OCI-LY7 (cell line): ENCODE data around the gene ABHD17A. TPM values are rescaled to one million over a fixed set of nuclear protein-coding genes. Genes with fewer than 3 reads are reported as not detected.

ENCODE experiments used
- BruUV-seq: library from RNA; stranded (reverse); fragments of 400-500 nt; replicated peaks from 2 replicates; lab custom pipeline; 2021; lab: Mats Ljungman, UMichigan
- CTCF ChIA-PET: fragments of 300-600 bp; sonication (Branson Sonifier 250); formaldehyde crosslinking; loops from one replicate; lab custom pipeline; 2022; ENCODE audit warnings: antibody characterized with exemption; ENCODE audit not compliant: unreplicated experiment; lab: Charles Lee
- POLR2A ChIA-PET: fragments of 300-600 bp; sonication (Branson Sonifier 250); formaldehyde crosslinking; loops from one replicate; lab custom pipeline; 2022; ENCODE audit warnings: antibody characterized with exemption; lab: Charles Lee
- DNase-seq: peaks from one replicate; pipeline ENCODE4 v3.0.0-alpha.2; 2015; ENCODE audit warnings: low spot score
- H2AFZ ChIP-seq: fragments of 200-600 bp; sonication (generic), shearing (Covaris generic); 2 replicates; pipeline ENCODE4 v1.6.1; 2014; ENCODE audit warnings: mild to moderate bottlenecking, antibody characterized with exemption, low read length, moderate library complexity
- H3K27ac ChIP-seq: fragments of 200-600 bp; sonication (generic); 2 replicates; pipeline ENCODE4 v1.5.1; 2014; ENCODE audit warnings: mixed run types, low read depth, mild to moderate bottlenecking, moderate library complexity, low read length, inconsistent platforms; ENCODE audit not compliant: poor library complexity, severe bottlenecking
- H3K36me3 ChIP-seq: fragments of 200-600 bp; sonication (generic); 2 replicates; pipeline ENCODE4 v1.6.1; 2014; ENCODE audit warnings: mild to moderate bottlenecking, antibody characterized with exemption, low read length, moderate library complexity, mixed read lengths; ENCODE audit not compliant: insufficient read depth
- H3K4me1 ChIP-seq: fragments of 200-600 bp; sonication (generic); 2 replicates; pipeline ENCODE4 v1.5.1; 2014; ENCODE audit warnings: mild to moderate bottlenecking, low read length; ENCODE audit not compliant: insufficient read depth, poor library complexity, severe bottlenecking
- H3K4me2 ChIP-seq: fragments of 200-600 bp; sonication (generic); 2 replicates; pipeline ENCODE4 v1.6.1; 2014; ENCODE audit warnings: mild to moderate bottlenecking, low read length
- H3K4me3 ChIP-seq: fragments of 200-600 bp; sonication (generic); 2 replicates; pipeline ENCODE4 v1.5.1; 2014; ENCODE audit warnings: mild to moderate bottlenecking, low read depth, low read length; ENCODE audit not compliant: poor library complexity, severe bottlenecking
- H3K79me2 ChIP-seq: fragments of 200-600 bp; sonication (generic); 2 replicates; pipeline ENCODE4 v1.6.1; 2016; ENCODE audit warnings: low read depth, mild to moderate bottlenecking, low read length, moderate library complexity, mixed read lengths; ENCODE audit not compliant: insufficient read depth
- H3K9me2 ChIP-seq: fragments of 200-600 bp; sonication (generic); 2 replicates; pipeline ENCODE4 v1.6.1; 2016; ENCODE audit warnings: mild to moderate bottlenecking, low read length, mixed read lengths; ENCODE audit not compliant: insufficient read depth
- H3K9me3 ChIP-seq: fragments of 200-600 bp; sonication (generic); 2 replicates; pipeline ENCODE4 v1.6.1; 2014; ENCODE audit warnings: mild to moderate bottlenecking, mixed run types, low read length, mixed read lengths
- H4K20me1 ChIP-seq: fragments of 200-600 bp; sonication (generic); 2 replicates; pipeline ENCODE4 v1.6.1; 2014; ENCODE audit warnings: mild to moderate bottlenecking, antibody characterized with exemption, low read length, moderate library complexity, mixed read lengths; ENCODE audit not compliant: insufficient read depth
- EZH2phosphoT487 ChIP-seq: fragments of 200-600 bp; sonication (generic); IDR thresholded peaks from 2 replicates; pipeline ENCODE4 v1.6.1; 2018; ENCODE audit warnings: low read depth, borderline replicate concordance, mild to moderate bottlenecking, mixed run types, antibody characterized with exemption, low read length, moderate library complexity, mixed read lengths
- intact Hi-C: fragments of 100-400 bp; cut with micrococcal nuclease; formaldehyde crosslinking; loops from one replicate; pipeline ENCODE4 v1.10.0; 2022; ENCODE audit not compliant: unreplicated experiment
- total RNA-seq, 2 experiments: library from RNA; depleted of rRNA in 1 of 2; stranded (reverse); fragments of >200 nt in 1 of 2; shearing (Covaris generic) in 1 of 2; gene quantifications; 2 replicates each; pipeline ENCODE4 v1.2.3, GENCODE V29; 2014 to 2022
- TF ChIP-seq, protein P1 (sequence below): fragments of 200-600 bp; sonication (generic); conservative IDR thresholded peaks from 2 replicates; pipeline ENCODE4 v1.5.1; 2014; ENCODE audit warnings: mild to moderate bottlenecking, antibody characterized with exemption, low read length, moderate library complexity, mixed read lengths

ABHD17A gene
- total RNA-seq, 2 experiments from 2014 or later = 71.3 to 130 TPM

DNA sequence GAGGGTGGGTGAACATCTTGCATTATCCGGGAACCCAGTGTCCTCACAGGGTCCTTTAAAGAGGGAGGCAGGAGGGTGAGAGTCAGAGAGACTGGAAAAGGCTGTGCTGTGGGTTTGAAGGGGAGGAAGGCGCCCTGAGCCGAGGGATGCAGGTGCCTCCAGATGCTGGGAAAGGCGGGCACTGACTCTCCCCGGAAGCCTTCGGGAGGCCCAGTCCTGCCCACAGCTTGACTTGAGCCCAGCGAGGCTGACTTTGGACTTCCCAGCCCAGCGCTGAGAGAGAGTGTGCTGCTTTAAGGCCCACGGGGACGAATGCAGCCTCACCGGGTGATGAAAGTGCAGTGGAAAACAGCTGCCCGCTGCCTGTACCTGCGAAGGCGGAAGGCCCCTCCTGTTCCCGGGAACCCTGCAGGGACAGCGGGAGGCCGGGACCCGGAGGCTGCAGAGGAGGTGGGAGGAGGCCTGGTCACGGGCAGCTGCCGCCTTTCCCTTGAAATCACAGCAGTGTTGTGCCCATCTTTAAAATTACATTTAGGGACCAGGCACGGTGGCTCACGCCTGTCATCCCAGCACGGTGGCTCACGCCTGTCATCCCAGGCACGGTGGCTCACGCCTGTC, 53.1 kb downstream of the ABHD17A start:
- CTCF ChIA-PET = no interaction called here

GRCh38 chr19:1830978-1831377, 54.3 kb downstream of the ABHD17A start:
- Histone ChIP-seq H3K4me3 (no peak overlapping the region), H3K36me3 (peaks cover 61% of the 10 kb centered on the region), H3K79me2 (peaks cover 4% of the 10 kb centered on the region), H3K4me2 (no peak overlapping the region), H2AFZ (no peak overlapping the region), H3K9me2 (no peaks in the 10 kb centered on the region), H3K9me3 (no peaks in the 10 kb centered on the region), H3K27ac (no peak overlapping the region), H3K4me1 (no peaks in the 10 kb centered on the region), H4K20me1 (no peaks in the 10 kb centered on the region; the same call in 1 of the 2 replicates)
- POLR2A ChIA-PET = interaction anchor here (0.6 kb wide), 1 partner anchor 291 kb away, joined by 7 read pairs; no protein-coding TSS in a partner anchor
- TF ChIP-seq EZH2phosphoT487 = no peak
- TF ChIP-seq, protein P1, sequence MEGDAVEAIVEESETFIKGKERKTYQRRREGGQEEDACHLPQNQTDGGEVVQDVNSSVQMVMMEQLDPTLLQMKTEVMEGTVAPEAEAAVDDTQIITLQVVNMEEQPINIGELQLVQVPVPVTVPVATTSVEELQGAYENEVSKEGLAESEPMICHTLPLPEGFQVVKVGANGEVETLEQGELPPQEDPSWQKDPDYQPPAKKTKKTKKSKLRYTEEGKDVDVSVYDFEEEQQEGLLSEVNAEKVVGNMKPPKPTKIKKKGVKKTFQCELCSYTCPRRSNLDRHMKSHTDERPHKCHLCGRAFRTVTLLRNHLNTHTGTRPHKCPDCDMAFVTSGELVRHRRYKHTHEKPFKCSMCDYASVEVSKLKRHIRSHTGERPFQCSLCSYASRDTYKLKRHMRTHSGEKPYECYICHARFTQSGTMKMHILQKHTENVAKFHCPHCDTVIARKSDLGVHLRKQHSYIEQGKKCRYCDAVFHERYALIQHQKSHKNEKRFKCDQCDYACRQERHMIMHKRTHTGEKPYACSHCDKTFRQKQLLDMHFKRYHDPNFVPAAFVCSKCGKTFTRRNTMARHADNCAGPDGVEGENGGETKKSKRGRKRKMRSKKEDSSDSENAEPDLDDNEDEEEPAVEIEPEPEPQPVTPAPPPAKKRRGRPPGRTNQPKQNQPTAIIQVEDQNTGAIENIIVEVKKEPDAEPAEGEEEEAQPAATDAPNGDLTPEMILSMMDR = no peak
- CTCF ChIA-PET = no interaction called here
- DNase-seq = no peak
- intact Hi-C loops = no loop called here
- no TSS peak for BruUV-seq

More for the DNA sequence above, 53.1 kb downstream of the ABHD17A start:
- H3K4me3 ChIP-seq = no peak overlapping the region
- no TSS peak for BruUV-seq
- H3K36me3 ChIP-seq = peaks cover 60% of the 10 kb centered on the region
- H3K4me2 ChIP-seq = no peak overlapping the region
- no peaks in the 10 kb centered on the region; the same call in 1 of the 2 replicates for H4K20me1 ChIP-seq
- TF ChIP-seq EZH2phosphoT487 = no peak
- TF ChIP-seq, protein P1 = no peak
- peaks cover 15% of the 10 kb centered on the region for H3K79me2 ChIP-seq
- H3K9me3 ChIP-seq = no peaks in the 10 kb centered on the region
- no peaks in the 10 kb centered on the region for H3K9me2 ChIP-seq
- POLR2A ChIA-PET = interaction anchor here (0.6 kb wide), 1 partner anchor 323 kb away, joined by 5 read pairs; no protein-coding TSS in a partner anchor
- no peak overlapping the region for H3K27ac ChIP-seq
- H3K4me1 ChIP-seq = no peaks in the 10 kb centered on the region
- no peak for DNase-seq
- H2AFZ ChIP-seq = no peak overlapping the region
- intact Hi-C loops = no loop called here

GRCh38 chr19:1830568-1830967, 54.7 kb downstream of the ABHD17A start:
- H3K4me3 ChIP-seq = no peak overlapping the region
- H3K79me2 ChIP-seq = peaks cover under 1% of the 10 kb centered on the region
- peaks cover 65% of the 10 kb centered on the region for H3K36me3 ChIP-seq
- no peaks in the 10 kb centered on the region for H3K4me1 ChIP-seq
- H4K20me1 ChIP-seq = no peaks in the 10 kb centered on the region
- H3K9me3 ChIP-seq = no peaks in the 10 kb centered on the region
- no TSS peak for BruUV-seq
- no peak for DNase-seq
- TF ChIP-seq EZH2phosphoT487 = no peak
- TF ChIP-seq, protein P1 = no peak
- H3K4me2 ChIP-seq = no peak overlapping the region
- intact Hi-C loops = no loop called here
- ChIA-PET POLR2A (interaction anchor here (0.6 kb wide), 1 partner anchor 291 kb away, joined by 7 read pairs; no protein-coding TSS in a partner anchor), CTCF (no interaction called here)
- no peaks in the 10 kb centered on the region for H3K9me2 ChIP-seq
- no peak overlapping the region for H2AFZ ChIP-seq
- H3K27ac ChIP-seq = no peak overlapping the region
